Measurements from ENCODE around the gene SBK2. TPM values are rescaled to one million over a fixed set of nuclear protein-coding genes. Genes with fewer than 3 reads are reported as not detected.
A peak's percentile ranks its signal among the peaks of the same experiment; 100 is the strongest.

Gene SBK2
- total and polyA plus RNA-seq, 9 of the 15 experiments (the other 6 are each of a cell fraction or from before 2014, with no cell fraction given): not detected

GRCh38 chr19:55484593-55485438 lies 52.1 kb downstream of the SBK2 start, which contains the start of gene NAT14:
Gene NAT14 (plus strand): TSS chr19:55485188. CDS start chr19:55485709, 521 bp downstream.
- intact Hi-C loops (cut with micrococcal nuclease) (no loop called here), in situ Hi-C loops (cut with MboI) (no loop called here)
- TF ChIP-seq ZNF184 (CRISPR knock-in tag; IDR thresholded peaks at IDR 0.05) (no peak), MTA1 (IDR thresholded peaks at IDR 0.05; ENCODE audit: borderline replicate concordance) (peak; percentile 39; the same call in 1 of the 2 replicates), ZBTB7A (IDR thresholded peaks at IDR 0.05; ENCODE audit: borderline replicate concordance, control insufficient read depth, low read depth, low read length) (peak; percentile 97), ZNF639 (CRISPR knock-in tag; conservative IDR thresholded peaks at IDR 0.05 in 1 of 2, IDR thresholded peaks at IDR 0.05 in 1 of 2) (0 out of 4 replicates have a peak, but pooled peaks of 1 of the 2 experiments have one; percentile 37), ZBTB11 (CRISPR knock-in tag; IDR thresholded peaks at IDR 0.05) (peak in 2 of 3 experiments; percentile 45 to 67; a peak in 2 of 6 replicates), ZNF41 (CRISPR knock-in tag; conservative IDR thresholded peaks at IDR 0.05) (no peak), CREBBP (IDR thresholded peaks at IDR 0.05; ENCODE audit: low read depth, low read length) (no peak), MAX (CRISPR knock-in tag; IDR thresholded peaks at IDR 0.05) (peak; percentile 43; the same call in 1 of the 2 replicates), MTA3 (IDR thresholded peaks at IDR 0.05; ENCODE audit: borderline replicate concordance) (peak; percentile 82), FOXJ2 (tag; IDR thresholded peaks at IDR 0.05) (no peak), RFX1 (IDR thresholded peaks at IDR 0.05) (peak; percentile 97)
- TF ChIP-seq, protein P1, sequence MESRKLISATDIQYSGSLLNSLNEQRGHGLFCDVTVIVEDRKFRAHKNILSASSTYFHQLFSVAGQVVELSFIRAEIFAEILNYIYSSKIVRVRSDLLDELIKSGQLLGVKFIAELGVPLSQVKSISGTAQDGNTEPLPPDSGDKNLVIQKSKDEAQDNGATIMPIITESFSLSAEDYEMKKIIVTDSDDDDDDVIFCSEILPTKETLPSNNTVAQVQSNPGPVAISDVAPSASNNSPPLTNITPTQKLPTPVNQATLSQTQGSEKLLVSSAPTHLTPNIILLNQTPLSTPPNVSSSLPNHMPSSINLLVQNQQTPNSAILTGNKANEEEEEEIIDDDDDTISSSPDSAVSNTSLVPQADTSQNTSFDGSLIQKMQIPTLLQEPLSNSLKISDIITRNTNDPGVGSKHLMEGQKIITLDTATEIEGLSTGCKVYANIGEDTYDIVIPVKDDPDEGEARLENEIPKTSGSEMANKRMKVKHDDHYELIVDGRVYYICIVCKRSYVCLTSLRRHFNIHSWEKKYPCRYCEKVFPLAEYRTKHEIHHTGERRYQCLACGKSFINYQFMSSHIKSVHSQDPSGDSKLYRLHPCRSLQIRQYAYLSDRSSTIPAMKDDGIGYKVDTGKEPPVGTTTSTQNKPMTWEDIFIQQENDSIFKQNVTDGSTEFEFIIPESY (CRISPR knock-in tag; IDR thresholded peaks at IDR 0.05): no peak

More at GRCh38 chr19:55484593-55485438, 52.1 kb downstream of the SBK2 start, which contains the start of gene NAT14:
- peak; percentile 83 to 91 (median 90) for DNase-seq (ENCODE audit: extremely low read depth in 1 of 4, low spot score in 3 of 4)
- BruUV-seq (replicated peaks): no TSS peak
- peak within 1 kb of the TSS; percentile 83 for H3K27ac ChIP-seq (ENCODE audit: extremely low read depth, low read depth, low read length)
- peak within 1 kb of the TSS; percentile 87 for H3K4me2 ChIP-seq (ENCODE audit: insufficient read depth, low read length)
- peak; percentile 6 for FAIRE-seq
- POLR2A ChIA-PET: interaction anchor here (0.7 to 3.6 kb wide), 8 partner anchors 9 to 308 kb away, joined by 3 to 30 read pairs (median 6); partner anchors contain the start of genes ZNF628 and ZNF865
- WGBS (ENCODE audit: insufficient coverage, low coverage, missing lambda C conversion rate): 14% methylated on average over 36 of the region's 78 CpGs
- peaks cover 12% of the 10 kb centered on the region for H3K79me2 ChIP-seq (ENCODE audit: control insufficient read depth, insufficient read depth, low read length)
- no peaks in the 10 kb centered on the region for H4K20me1 ChIP-seq (replicated peaks; ENCODE audit: control insufficient read depth, insufficient read depth, low read length)
- CTCF ChIA-PET (ENCODE audit: low intra/inter-chr PET ratio): no interaction called here
- H2AFZ ChIP-seq (ENCODE audit: low read depth, low read length): peak within 1 kb of the TSS; percentile 81
- H3K9ac ChIP-seq (ENCODE audit: insufficient read depth in 1 of 2, low read depth in 2 of 2, low read length in 2 of 2): peak within 1 kb of the TSS; percentile 82 to 98
- H3K36me3 ChIP-seq (ENCODE audit: control insufficient read depth, insufficient read depth, low read length): peaks cover 32% of the 10 kb centered on the region; the same call in 2 of the 3 replicates
- H3K4me3 ChIP-seq: peak within 1 kb of the TSS; percentile 80
- H3K9me3 ChIP-seq (replicated peaks; ENCODE audit: control insufficient read depth, insufficient read depth, low read depth, low read length): no peaks in the 10 kb centered on the region
- peaks cover 25 to 70% of the 10 kb centered on the region in 2 experiments for H3K4me1 ChIP-seq (replicated peaks in 1 of 2; ENCODE audit: control insufficient read depth in 2 of 2, insufficient read depth in 2 of 2, low read length in 2 of 2)
- no peaks in the 10 kb centered on the region for H3K27me3 ChIP-seq (ENCODE audit: control insufficient read depth in 2 of 2, insufficient read depth in 2 of 2, low read length in 2 of 2)
- no peaks in the 10 kb centered on the region for H3K9me1 ChIP-seq (ENCODE audit: control insufficient read depth, insufficient read depth, low read length)
- peak; percentile 83 for ATAC-seq
